ENCODE data around the gene TSSK2. TPM values are rescaled to one million over a fixed set of nuclear protein-coding genes. Genes with fewer than 3 reads are reported as not detected.
A peak's percentile ranks its signal among the peaks of the same experiment; 100 is the strongest.

Gene TSSK2
- total and polyA plus RNA-seq, 2 donors, result 0.09 TPM; not detected in 1

DNA sequence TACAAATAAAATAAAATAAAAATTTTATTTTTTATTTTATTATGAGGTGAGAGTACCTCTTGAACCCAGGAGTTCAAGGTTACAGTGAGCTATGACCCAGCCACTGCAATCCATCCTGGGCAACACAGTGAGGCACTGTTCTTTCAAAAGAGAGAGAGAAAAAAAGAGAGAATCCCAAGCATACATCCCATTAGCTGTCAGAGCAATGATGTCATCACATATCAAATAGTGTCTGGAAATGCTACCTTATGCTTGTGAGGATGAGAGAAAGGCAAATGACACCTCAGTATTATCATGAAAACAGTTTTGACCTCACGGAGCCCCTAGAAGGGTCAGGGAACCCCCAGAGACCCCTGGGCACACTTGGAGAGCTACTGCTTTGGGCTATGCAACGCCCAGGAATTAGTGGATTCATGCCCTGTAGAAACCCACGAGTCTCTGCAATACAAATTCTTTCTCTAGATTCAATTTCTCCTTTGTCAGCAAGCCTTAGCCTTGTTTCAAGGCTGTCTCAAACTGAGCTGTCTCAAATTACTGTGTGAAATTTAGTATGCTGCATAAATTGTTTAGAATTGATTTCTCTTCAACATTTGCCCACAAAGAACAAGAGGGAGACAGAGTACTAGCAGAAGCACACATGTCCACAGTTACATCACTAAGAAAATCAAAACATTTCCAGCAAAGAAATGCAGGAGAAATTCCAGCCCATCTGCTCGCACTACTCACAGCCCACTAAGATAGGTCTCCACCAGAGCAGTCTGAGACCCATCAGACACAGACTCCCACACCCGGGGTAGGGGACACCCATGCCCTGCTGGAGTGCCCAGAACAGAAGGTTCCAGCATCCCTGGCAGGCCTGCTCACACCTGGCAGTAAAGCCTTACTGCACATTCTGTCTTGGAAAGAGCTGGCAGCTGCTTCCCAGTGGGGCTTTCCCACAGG lies 27.0 kb upstream of the TSSK2 start:
- 91% methylated on average over 5 of the region's 5 CpGs for WGBS
- H3K27me3 ChIP-seq (ENCODE audit: control insufficient read depth in 2 of 2, insufficient read depth in 1 of 2, low read length in 1 of 2), result no peaks in the 10 kb centered on the region
- peaks cover 0 to 6% of the 10 kb centered on the region in 2 donors for H3K36me3 ChIP-seq (ENCODE audit: control insufficient read depth in 2 of 2, insufficient read depth in 2 of 2, low read length in 1 of 2)
- H3K4me1 ChIP-seq (ENCODE audit: control insufficient read depth in 2 of 2, insufficient read depth in 2 of 2, low read length in 2 of 2), result peaks cover 11 to 20% of the 10 kb centered on the region in 2 donors
- DNase-seq (ENCODE audit: low read depth in 6 of 9, low spot score in 9 of 9), result no peak
- H3K27ac ChIP-seq (ENCODE audit: low read depth in 1 of 2, low read length in 1 of 2), result peak overlapping the region; percentile 13 to 67
- no peaks in the 10 kb centered on the region for H3K9me3 ChIP-seq (ENCODE audit: control insufficient read depth in 2 of 2, insufficient read depth in 1 of 2, low read length in 1 of 2)
- H3K4me3 ChIP-seq (ENCODE audit: low read length in 2 of 2), result no peak overlapping the region

DNA sequence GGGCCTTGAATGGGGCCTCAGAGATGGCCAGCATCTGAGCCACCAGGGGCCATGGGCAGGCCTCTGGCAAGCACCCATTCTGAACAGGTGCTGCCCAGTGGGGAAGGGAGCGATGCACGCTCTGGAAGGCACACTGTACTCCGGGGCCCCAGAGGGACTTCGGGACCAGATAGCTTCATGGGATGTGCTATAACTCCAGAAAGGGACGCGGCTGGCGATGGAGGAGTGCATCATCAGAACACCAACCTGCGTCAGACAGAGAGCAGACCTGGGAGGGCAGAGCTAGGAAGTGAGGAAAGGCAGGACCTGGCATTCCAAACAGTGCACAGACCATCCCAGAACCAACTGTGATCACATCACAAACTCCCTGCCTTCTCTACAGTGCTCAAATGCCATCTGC lies 25.7 kb upstream of the TSSK2 start:
- peaks cover 22 to 31% of the 10 kb centered on the region in 2 donors for H3K4me1 ChIP-seq (ENCODE audit: control insufficient read depth in 2 of 2, insufficient read depth in 2 of 2, low read length in 2 of 2)
- H3K36me3 ChIP-seq (ENCODE audit: control insufficient read depth in 2 of 2, insufficient read depth in 2 of 2, low read length in 1 of 2), result peaks cover 0 to 6% of the 10 kb centered on the region in 2 donors
- 98% methylated on average over 8 of the region's 8 CpGs for WGBS
- no peaks in the 10 kb centered on the region for H3K9me3 ChIP-seq (ENCODE audit: control insufficient read depth in 2 of 2, insufficient read depth in 1 of 2, low read length in 1 of 2)
- no peak for DNase-seq (ENCODE audit: low read depth in 6 of 9, low spot score in 9 of 9)
- H3K27ac ChIP-seq (ENCODE audit: low read depth in 1 of 2, low read length in 1 of 2), result no peak overlapping the region
- no peak overlapping the region for H3K4me3 ChIP-seq (ENCODE audit: low read length in 2 of 2)
- H3K27me3 ChIP-seq (ENCODE audit: control insufficient read depth in 2 of 2, insufficient read depth in 1 of 2, low read length in 1 of 2), result no peaks in the 10 kb centered on the region

GRCh38 chr22:19105867-19106802 lies 25.0 kb upstream of the TSSK2 start:
- Histone ChIP-seq H3K9me3 (ENCODE audit: control insufficient read depth in 2 of 2, insufficient read depth in 1 of 2, low read length in 1 of 2) (no peaks in the 10 kb centered on the region), H3K4me1 (ENCODE audit: control insufficient read depth in 2 of 2, insufficient read depth in 2 of 2, low read length in 2 of 2) (peaks cover 24 to 33% of the 10 kb centered on the region in 2 donors), H3K27ac (ENCODE audit: low read depth in 1 of 2, low read length in 1 of 2) (no peak overlapping the region), H3K27me3 (ENCODE audit: control insufficient read depth in 2 of 2, insufficient read depth in 1 of 2, low read length in 1 of 2) (no peaks in the 10 kb centered on the region), H3K4me3 (ENCODE audit: low read length in 2 of 2) (no peak overlapping the region), H3K36me3 (ENCODE audit: control insufficient read depth in 2 of 2, insufficient read depth in 2 of 2, low read length in 1 of 2) (peaks cover 0 to 8% of the 10 kb centered on the region in 2 donors)
- DNase-seq (ENCODE audit: low read depth in 6 of 9, low spot score in 9 of 9), result peak in 2 of 9 donors; percentile 28 to 39
- WGBS, result 88% methylated on average over 18 of the region's 18 CpGs

DNA sequence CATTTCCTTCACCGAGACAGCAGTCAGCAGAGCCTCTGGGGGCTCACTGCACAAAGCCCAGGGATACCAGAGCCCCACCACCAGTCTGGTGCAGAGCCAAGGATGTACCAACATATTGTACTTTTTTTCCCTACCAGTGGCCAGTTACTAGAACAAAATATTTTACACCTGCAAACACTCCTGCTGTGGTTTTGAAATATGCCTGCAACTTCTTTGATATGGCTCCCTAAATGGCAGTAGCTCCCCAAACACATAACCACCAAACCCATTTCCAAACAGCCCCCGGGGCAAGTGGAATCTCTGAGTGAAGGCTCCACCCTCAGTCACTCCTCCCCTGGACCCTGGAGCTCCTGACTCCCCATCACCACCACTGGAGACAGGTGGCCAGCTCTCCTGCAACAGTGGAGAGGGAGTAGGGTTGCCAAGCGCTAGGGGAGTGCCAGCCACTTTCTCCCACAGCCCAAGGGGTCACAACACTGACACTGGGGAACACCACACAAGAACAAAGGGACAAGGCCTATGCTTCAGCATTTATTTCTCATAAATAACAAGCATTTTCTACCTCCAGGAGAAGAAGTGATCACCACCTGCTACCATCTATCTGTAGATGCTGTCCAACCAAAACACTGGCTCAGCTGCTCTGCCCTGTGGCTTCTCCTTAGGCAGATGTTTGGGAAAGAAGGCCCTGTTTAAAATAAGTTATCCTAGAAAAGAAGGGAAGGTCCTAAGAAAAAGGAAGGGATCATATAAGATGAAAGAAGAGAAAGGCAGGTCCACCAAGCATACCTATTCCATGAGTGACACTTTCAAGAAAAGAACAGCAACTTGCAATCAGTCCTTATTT lies 24.0 kb upstream of the TSSK2 start:
- Histone ChIP-seq H3K27ac (ENCODE audit: low read depth in 1 of 2, low read length in 1 of 2) (peak overlapping the region in 1 of 2 donors; percentile 22), H3K4me1 (ENCODE audit: control insufficient read depth in 2 of 2, insufficient read depth in 2 of 2, low read length in 2 of 2) (peaks cover 27 to 37% of the 10 kb centered on the region in 2 donors), H3K27me3 (ENCODE audit: control insufficient read depth in 2 of 2, insufficient read depth in 1 of 2, low read length in 1 of 2) (no peaks in the 10 kb centered on the region), H3K36me3 (ENCODE audit: control insufficient read depth in 2 of 2, insufficient read depth in 2 of 2, low read length in 1 of 2) (peaks cover 0 to 11% of the 10 kb centered on the region in 2 donors), H3K4me3 (ENCODE audit: low read length in 2 of 2) (no peak overlapping the region), H3K9me3 (ENCODE audit: control insufficient read depth in 2 of 2, insufficient read depth in 1 of 2, low read length in 1 of 2) (no peaks in the 10 kb centered on the region)
- WGBS, result 41% methylated on average over 3 of the region's 3 CpGs
- DNase-seq (ENCODE audit: low read depth in 6 of 9, low spot score in 9 of 9), result no peak

DNA sequence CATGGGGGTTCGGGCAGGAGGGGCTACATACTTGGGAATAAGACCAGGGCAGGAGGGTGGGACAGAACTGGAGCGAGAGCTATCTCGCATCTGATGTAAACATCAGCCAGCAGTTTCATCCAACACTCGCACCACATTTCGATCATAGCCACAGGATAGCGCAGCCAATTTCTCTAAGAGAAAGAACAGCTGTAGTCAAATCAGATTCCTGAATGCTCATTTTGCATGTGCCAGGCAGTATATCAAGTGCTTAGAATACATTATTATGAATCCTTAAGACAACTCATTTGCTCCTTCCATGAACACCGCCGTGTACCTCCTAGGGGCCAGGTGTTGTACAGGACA lies 23.4 kb upstream of the TSSK2 start:
- no peak overlapping the region for H3K27ac ChIP-seq (ENCODE audit: low read depth in 1 of 2, low read length in 1 of 2)
- H3K4me1 ChIP-seq (ENCODE audit: control insufficient read depth in 2 of 2, insufficient read depth in 2 of 2, low read length in 2 of 2), result peaks cover 27 to 37% of the 10 kb centered on the region in 2 donors
- H3K36me3 ChIP-seq (ENCODE audit: control insufficient read depth in 2 of 2, insufficient read depth in 2 of 2, low read length in 1 of 2), result peaks cover 0 to 11% of the 10 kb centered on the region in 2 donors
- no peak for DNase-seq (ENCODE audit: low read depth in 6 of 9, low spot score in 9 of 9)
- H3K27me3 ChIP-seq (ENCODE audit: control insufficient read depth in 2 of 2, insufficient read depth in 1 of 2, low read length in 1 of 2), result no peaks in the 10 kb centered on the region
- WGBS, result 99% methylated on average over 8 of the region's 8 CpGs
- no peak overlapping the region for H3K4me3 ChIP-seq (ENCODE audit: low read length in 2 of 2)
- no peaks in the 10 kb centered on the region for H3K9me3 ChIP-seq (ENCODE audit: control insufficient read depth in 2 of 2, insufficient read depth in 1 of 2, low read length in 1 of 2)

DNA sequence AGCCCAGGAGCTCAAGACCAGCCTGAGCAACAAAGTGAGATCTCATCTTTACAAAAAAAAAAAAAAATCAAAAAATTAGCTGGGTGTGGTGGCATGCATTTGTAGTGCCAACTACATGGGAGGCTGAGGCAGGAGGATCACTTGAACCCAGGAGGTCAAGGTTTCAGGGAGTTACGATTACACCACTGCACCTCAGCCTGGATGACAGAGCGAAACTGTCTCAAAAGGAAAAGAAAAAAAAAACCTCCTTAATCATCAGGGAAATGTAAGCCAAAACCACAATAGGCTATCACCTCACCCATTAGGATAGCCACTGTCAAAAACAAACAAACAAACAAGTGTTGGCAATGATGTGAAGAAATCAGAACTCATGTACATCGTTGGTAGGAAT lies 22.3 kb upstream of the TSSK2 start:
- peaks cover 27 to 37% of the 10 kb centered on the region in 2 donors for H3K4me1 ChIP-seq (ENCODE audit: control insufficient read depth in 2 of 2, insufficient read depth in 2 of 2, low read length in 2 of 2)
- no peaks in the 10 kb centered on the region for H3K9me3 ChIP-seq (ENCODE audit: control insufficient read depth in 2 of 2, insufficient read depth in 1 of 2, low read length in 1 of 2)
- H3K27me3 ChIP-seq (ENCODE audit: control insufficient read depth in 2 of 2, insufficient read depth in 1 of 2, low read length in 1 of 2), result no peaks in the 10 kb centered on the region
- H3K4me3 ChIP-seq (ENCODE audit: low read length in 2 of 2), result no peak overlapping the region
- no peak for DNase-seq (ENCODE audit: low read depth in 6 of 9, low spot score in 9 of 9)
- H3K27ac ChIP-seq (ENCODE audit: low read depth in 1 of 2, low read length in 1 of 2), result peak overlapping the region in 1 of 2 donors; percentile 54
- H3K36me3 ChIP-seq (ENCODE audit: control insufficient read depth in 2 of 2, insufficient read depth in 2 of 2, low read length in 1 of 2), result peaks cover 0 to 13% of the 10 kb centered on the region in 2 donors
- 93% methylated on average over 3 of the region's 3 CpGs for WGBS

DNA sequence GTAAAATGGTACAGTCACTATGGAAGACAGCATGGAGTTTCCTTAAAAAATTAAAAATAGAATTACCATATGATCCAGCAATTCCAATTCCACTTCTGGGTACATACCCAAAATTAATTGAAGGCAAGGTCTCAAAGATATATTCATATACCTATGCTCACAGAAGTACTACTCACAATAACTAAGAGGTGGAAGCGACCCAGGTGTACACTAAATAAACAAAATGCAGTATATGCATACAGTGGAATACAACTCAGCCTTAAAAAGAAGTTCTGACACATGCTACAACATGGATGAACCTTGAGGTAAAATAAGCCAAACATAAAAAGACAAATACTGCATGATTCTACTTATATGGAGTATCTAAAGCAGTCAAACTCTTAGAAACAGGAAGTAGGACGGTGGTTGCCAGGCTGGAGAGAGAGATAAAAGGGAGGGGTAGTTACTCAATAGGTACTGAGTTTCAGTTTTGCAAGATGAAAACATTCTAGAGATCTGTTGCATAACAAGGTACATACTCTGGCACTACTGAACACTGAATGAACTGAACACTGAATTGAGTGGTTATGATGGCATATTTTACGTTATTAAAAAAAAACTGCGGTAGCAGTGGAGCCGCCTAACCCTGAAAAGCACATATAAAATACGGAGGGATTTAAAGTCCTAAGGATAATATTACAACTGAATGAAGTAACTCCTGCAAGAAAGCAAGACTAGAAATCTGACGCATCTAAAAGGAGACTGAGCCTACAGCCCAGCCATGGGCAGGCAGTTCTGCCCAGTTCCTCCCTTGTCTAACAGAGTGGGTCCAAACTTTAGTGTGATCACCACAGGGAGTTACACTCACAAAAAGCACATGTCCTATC lies 21.7 kb upstream of the TSSK2 start:
- Histone ChIP-seq H3K4me3 (ENCODE audit: low read length in 2 of 2) (peak overlapping the region in 1 of 2 donors; percentile 11), H3K27ac (ENCODE audit: low read depth in 1 of 2, low read length in 1 of 2) (peak overlapping the region; percentile 54 to 57), H3K36me3 (ENCODE audit: control insufficient read depth in 2 of 2, insufficient read depth in 2 of 2, low read length in 1 of 2) (peaks cover 0 to 13% of the 10 kb centered on the region in 2 donors), H3K4me1 (ENCODE audit: control insufficient read depth in 2 of 2, insufficient read depth in 2 of 2, low read length in 2 of 2) (peaks cover 27 to 37% of the 10 kb centered on the region in 2 donors), H3K27me3 (ENCODE audit: control insufficient read depth in 2 of 2, insufficient read depth in 1 of 2, low read length in 1 of 2) (no peaks in the 10 kb centered on the region), H3K9me3 (ENCODE audit: control insufficient read depth in 2 of 2, insufficient read depth in 1 of 2, low read length in 1 of 2) (no peaks in the 10 kb centered on the region)
- peak in 6 of 9 donors; percentile 29 to 74 (median 48) for DNase-seq (ENCODE audit: low read depth in 6 of 9, low spot score in 9 of 9)
- WGBS, result 20% methylated on average over 7 of the region's 7 CpGs

GRCh38 chr22:19110064-19110458 lies 21.0 kb upstream of the TSSK2 start:
- Histone ChIP-seq H3K4me3 (ENCODE audit: low read length in 2 of 2) (peak overlapping the region in 1 of 2 donors; percentile 11), H3K27ac (ENCODE audit: low read depth in 1 of 2, low read length in 1 of 2) (peak overlapping the region; percentile 54 to 87)

More at GRCh38 chr22:19110064-19110458, 21.0 kb upstream of the TSSK2 start:
- H3K36me3 ChIP-seq (ENCODE audit: control insufficient read depth in 2 of 2, insufficient read depth in 2 of 2, low read length in 1 of 2), result peaks cover 4 to 13% of the 10 kb centered on the region in 2 donors
- 38% methylated on average over 4 of the region's 4 CpGs for WGBS
- H3K4me1 ChIP-seq (ENCODE audit: control insufficient read depth in 2 of 2, insufficient read depth in 2 of 2, low read length in 2 of 2), result peaks cover 27 to 37% of the 10 kb centered on the region in 2 donors
- DNase-seq (ENCODE audit: low read depth in 6 of 9, low spot score in 9 of 9), result peak in 1 of 9 donors; percentile 28
- H3K9me3 ChIP-seq (ENCODE audit: control insufficient read depth in 2 of 2, insufficient read depth in 1 of 2, low read length in 1 of 2), result no peaks in the 10 kb centered on the region
- no peaks in the 10 kb centered on the region for H3K27me3 ChIP-seq (ENCODE audit: control insufficient read depth in 2 of 2, insufficient read depth in 1 of 2, low read length in 1 of 2)
